ENCODE measurements around the gene STOML3. TPM values are rescaled to one million over a fixed set of nuclear protein-coding genes. Genes with fewer than 3 reads are reported as not detected.

The STOML3 gene
- total RNA-seq, 1 experiment from 2014 or later: not detected

DNA sequence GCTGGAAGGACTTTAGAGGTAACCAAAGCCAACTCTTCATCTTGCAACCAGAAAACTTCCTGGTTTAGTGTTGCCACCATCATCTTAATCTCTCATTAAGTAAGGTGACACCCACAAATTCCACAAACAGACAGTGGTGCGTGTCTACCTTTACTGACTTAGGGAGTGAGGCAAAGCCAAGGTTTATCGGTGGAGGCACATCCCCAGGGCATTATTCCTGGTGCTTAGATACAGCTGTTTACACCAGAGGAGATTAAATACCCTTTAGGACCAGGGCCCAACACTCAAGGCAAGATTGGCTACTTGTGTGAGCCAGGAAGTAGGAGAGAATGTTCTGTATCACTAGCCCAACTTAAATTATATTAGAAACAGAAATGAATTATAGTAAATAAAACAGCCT lies 9.5 kb downstream of the STOML3 start:
- DNase-seq (ENCODE audit: low read depth): no peak

DNA sequence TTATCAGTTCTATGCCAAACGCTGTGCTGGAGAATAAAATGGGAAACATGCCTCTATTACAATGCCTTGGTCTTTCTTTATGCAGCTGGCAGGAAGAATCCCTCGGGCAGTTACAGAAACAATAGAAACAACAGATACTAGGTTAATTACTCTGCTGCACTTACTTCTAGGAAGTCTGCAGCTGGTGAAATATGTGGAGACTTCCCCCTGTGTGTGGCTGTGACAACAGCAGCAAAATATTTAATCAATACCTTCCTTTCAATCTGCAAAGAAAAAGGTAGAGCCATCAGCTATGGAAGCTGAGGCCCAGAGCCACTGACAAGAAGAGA lies 9.9 kb downstream of the STOML3 start:
- no peak for DNase-seq (ENCODE audit: low read depth)

DNA sequence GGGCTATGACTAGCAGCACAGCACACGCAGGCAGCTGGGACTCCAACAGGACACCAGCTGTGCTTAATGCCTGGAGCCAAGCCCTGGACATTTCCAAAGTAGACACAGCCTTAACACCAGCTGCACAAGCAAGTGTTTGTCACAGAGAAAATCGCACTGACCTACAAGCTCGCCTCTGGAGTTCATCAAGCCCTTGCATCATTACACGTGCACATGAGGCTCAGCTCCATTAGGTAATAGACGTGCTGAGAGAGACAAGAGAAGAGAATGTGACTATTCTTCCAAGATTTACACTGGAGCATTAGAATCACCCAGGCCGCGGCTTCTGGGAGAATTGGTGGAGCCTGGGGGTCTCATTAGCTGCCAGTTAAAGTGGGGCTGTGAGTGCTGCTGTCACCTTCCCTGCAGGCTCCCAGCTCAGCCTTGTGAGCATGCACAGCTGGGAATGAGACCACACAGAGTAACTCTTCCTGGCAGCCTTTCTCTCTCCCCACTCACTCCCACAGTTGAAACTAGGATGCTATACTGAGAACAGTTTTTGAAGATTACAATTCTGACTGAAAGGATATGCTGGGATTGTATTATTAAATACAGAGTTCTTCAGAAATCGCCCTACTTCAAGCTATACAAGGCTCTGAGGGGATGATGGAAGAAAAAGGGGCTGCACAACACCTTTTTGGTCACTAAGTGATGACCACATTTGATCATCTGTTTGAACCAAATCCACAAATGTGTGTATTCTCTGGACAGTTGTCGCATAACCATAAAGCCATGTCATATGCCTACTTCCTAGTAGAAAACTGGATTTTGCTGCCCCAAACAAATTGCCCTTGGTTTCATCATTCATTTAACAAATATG lies 10.5 kb downstream of the STOML3 start:
- DNase-seq (ENCODE audit: low read depth): no peak

DNA sequence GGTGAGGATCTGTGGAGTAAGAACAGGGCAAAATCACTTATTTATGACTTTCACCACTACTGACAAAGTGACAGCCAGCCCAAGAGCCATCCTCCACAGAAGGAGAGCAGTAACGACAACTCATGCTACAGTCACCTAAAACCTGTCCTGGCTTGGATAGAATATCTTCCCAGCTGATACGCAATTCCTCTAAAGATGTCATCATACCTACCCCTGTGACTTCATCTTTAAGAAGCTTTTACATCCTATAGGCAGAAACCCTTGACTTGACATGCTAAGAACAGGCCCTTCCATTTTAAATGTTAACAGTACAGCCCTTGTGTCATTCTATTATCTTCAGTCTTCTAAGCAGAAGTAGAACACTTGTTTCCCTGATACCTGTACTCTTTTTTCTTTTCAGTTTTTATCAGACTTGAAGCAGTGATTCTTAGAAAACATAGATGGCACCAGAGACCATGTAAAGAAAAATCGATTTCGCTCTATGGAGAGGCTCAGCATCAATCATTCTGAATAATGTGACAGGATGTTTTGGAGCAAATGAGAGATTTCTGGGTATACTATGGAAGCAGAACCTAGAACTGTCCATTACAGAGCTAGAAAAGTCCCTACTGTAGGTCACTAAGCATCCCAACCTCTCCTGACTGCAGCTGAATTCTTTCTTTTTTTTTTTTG lies 20.1 kb downstream of the STOML3 start:
- DNase-seq (ENCODE audit: low read depth): no peak

DNA sequence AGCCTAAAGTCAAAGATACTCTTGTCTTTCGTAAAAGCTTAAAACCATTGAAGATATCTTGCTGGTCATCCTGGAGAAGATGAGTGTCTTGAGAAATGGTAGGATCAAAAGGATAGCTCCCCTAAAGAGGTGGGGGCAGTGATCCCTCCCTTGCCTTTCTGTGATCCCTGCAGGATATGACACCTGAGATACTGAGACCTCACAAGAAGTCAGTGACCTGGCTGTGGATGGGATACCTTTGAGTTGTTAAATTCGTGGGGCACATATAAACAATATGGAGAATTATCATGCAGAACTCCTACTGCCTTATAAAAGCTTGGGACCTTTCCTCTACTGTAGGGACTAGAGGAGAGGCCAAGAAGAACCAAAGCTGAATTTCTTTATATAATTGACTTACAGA lies 21.4 kb downstream of the STOML3 start:
- no peak for DNase-seq (ENCODE audit: low read depth)

DNA sequence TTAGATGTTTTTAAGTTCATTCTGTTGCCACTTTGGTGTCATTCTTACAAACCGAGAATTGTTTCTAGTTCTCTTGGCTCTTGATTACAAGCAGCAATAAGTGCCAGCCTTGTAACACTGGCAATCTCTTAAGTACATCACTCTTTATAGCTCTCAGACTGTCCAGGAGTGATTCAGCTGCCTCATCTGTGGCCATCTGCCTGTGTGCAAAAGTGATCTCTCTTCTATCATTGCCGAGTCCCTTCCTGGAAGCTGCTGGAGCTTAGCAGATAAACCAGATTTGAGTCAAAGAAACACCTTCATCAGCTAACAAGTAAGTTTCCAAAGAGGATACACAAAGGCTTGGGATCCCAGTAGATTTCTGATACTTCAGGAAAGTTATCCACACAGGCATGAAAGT lies 23.2 kb downstream of the STOML3 start:
- DNase-seq (ENCODE audit: low read depth): no peak

DNA sequence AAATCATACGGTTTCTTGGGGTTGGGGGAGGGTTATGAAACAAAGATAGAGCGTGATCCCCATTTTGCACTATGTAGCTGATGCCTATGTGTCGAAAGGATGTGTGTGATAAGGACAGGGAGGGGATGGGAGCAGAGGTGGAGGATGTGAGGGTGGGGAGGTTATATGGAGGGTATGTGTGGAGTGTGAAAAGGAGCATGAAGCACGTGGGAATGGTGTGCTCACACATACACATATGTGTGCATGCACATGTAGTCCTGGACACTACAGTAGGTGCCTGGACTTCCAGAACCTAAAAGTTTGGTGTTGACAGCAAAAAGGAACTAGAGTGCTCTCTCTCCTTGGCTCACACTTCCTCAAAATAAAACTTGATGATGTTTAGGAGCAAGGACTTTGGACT lies 25.4 kb downstream of the STOML3 start:
- DNase-seq (ENCODE audit: low read depth): no peak

DNA sequence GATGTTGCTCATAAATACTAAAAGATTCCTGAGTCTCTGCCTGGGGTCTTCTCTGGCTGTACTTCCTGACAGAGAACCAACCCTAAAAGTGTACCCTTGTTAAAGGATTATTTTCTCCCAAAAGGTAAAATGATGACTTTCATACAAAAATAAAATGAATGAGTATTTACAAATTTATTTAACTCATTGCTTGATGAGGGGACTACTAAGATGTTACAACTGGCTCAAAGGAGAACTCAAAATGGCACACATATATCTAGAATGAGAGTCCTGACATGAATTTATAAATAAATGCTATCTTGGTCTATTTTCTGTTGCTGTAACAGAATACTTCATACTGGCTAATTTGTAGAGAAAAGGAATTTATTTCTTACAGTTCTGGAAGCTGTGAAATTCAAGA lies 30.5 kb downstream of the STOML3 start:
- no peak for DNase-seq (ENCODE audit: low read depth)

DNA sequence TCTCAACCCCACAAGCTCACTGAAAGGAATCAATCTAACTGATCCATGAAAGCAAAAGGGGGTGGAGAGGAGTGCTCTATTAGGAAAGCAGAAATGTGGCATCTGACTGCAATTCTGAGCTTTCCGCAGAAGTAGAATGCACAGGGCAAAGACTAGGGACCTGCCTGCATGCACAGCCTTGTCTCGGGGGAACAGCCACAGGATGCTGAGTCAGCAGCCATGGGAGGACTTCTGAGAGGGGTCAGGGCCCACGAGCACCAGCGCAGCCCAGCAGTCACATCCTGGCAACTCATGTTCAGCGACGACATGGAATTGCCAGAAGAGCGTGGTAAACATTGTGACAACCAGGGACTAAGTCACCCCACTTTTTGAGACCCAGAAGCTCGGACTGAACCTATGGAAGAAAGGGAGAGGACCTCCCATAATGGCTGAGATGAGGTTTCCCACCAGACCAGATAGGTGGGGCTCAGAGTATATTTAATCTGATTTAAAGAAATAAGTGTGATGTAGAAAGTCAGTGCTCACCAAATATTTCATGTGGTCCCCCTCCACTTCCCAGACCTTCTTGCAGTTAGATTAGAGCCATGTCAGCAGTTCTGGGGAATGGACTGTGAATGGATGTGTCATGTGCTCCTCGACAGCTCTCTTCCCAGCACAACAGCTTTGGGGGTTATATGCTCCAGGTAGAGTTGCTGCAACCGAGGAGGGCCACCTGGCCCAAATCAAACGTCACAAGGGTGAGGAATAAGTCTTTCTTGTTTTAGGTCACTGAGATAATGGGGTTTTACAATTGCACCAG lies 32.6 kb downstream of the STOML3 start:
- no peak for DNase-seq (ENCODE audit: low read depth)

DNA sequence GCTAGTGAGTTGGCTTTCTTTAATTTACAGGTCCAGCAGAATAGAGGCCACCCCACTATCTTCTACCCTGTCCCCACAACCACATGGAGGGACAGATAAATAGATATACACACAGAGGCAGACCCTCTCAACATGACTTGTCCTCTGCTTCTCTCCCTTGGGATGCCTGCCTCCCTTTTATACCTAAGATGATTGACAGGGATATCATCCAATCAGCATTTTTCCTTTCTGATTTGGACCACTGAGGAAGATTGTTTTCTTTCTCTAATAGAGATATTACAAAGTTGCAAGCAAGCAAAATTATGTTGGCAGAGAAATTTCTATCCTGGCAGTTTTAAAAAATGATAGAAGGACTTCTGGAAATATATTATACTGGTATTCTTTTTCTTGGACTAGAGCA lies 35.8 kb downstream of the STOML3 start:
- no peak for DNase-seq (ENCODE audit: low read depth)

DNA sequence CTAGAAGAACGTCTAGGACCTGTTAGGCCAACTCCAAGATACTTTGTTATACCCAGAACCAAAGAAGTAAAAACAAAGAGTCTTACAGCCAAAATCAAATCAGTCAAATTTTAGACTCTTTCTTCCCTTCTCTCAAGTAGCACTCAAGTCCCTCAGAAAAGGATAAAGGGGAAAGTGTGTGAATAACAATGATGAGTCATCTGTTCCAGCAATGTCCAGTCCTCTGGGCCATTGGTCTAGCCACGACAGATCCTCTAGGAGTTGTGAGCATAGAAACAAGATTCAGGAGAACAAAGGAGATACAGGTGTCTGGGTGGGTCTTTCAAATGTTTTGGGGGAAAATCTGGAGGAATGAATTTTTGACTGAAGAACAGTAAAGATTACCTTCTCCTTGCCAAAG lies 36.3 kb downstream of the STOML3 start:
- DNase-seq (ENCODE audit: low read depth): peak; percentile 26

DNA sequence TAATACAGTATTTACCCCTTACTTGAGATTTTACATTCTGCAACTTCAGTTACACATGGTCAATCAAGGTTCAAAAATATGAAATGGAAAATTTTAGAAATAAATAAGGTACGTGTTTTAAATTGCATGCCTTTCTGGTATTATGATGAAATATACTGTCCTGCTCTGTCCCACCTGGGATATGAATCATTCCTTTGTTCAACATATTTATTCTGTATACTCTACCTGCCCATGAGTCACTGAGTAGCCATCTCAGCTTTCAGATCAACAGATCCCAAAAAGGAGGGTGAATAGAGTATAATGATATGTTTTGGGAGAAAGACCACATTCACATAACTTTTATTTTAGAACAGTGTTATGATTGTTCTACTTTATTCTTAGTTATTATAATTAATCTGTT lies 37.8 kb downstream of the STOML3 start:
- DNase-seq (ENCODE audit: low read depth): no peak

DNA sequence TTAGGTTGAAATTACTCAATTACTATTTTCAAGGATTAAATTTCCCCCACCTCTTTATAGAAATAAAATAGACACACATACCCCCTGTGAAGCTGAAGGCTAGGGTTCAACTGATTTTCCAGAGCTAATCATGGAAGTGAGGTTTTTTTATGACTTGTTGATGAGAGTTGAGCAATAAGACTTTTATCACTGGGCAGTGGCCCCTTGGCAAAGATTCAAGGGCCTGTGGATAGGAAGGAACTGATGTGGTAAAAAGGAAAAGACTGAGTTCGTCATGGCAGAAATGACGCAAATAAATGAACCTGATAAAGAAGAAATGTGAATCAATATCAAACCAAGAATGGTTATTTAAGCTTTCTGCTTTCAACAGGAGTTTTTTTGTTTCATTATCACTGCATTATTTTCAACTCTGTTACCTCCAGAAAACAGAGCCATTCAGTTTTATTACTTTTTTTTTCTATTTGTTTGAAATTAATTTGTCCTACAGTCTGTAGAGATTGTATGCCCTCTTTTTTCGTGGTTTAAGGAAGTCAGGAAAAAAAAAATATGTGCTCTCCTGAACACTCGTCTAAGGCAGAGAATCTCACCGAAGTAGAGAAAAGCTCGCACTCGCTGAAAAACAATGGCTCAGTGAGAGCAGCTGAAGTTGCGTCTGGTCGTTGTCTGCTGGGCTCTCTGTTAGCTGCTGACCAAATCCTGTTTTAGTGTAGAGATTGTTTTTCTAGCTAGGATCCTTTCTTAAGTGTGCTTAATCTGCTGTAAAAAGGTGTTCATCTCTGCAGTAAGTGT lies 38.9 kb downstream of the STOML3 start:
- no peak for DNase-seq (ENCODE audit: low read depth)

DNA sequence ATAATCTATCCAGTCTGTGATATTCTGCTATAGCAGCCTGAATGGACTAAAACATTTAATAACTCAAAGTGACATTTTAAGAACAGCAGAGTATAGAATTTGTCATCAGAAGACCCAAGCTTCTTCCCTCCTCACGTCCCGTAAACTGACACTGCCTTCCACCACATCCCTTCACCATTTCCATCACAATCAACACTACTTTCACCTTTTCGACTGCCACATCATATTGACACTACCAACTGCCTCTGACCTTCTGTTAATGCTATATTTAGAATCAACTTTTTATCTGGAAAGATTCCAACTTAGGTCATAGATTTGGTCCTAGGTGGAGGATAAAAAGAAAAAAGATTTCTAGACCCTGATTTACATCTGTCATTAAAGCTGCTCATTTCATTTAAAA lies 39.6 kb downstream of the STOML3 start:
- no peak for DNase-seq (ENCODE audit: low read depth)

DNA sequence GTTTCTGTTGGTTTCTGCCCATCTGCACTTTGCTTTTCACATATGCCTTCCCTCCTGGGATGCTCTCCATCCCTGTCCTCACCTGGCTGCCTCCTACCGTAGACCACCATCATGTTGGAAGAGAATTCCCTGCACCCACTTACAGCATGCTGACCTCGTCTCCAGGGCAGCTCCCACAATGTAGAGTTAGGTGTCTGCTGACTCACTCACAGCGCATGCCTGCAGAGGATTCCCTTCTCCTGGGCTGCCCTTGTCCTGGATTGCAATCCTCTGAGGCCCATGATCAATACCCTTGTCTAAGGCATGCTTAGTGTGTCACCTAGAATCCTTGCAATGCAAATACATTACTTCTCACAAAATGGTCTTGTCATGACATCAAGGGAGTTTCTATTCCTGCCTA lies 43.6 kb downstream of the STOML3 start:
- DNase-seq (ENCODE audit: low read depth): no peak

DNA sequence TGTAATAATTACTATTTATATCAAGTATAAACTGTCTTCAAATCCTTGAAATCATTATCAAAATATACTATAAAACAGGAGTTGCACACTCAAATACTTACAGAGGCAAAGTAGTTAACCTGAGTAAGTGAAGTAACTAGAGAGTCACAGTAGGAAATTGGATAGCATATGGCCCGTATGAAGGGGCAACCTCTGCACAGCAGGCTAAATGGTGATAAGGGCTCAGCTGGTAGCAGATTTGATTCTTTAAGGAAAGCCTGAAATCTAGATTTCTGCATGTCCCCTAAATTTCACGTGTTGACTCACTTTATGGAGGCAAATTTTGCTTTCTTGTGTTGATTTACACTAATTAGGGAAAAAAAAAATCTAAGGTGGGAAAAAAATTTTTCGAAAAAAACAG lies 46.4 kb downstream of the STOML3 start:
- no peak for DNase-seq (ENCODE audit: low read depth)

DNA sequence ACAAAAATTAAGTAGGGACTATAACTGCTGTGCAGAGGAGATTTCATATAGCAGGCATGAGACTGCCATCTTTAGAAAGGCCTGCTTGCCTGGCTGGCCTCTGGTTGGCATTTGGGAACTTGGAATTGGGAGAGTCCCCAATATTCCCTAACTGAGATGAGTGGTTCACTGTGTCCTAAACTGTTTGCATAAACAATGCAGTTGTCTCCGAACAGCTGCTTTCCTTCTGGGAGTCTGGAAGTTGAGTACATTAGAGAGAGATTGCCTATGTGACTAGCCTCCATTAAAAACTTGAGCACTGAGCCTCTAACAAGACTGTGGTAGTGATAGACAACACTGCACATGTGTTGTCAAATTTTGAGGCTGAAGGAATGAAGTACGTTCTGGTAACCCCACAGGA lies 47.4 kb downstream of the STOML3 start:
- no peak for DNase-seq (ENCODE audit: low read depth)

DNA sequence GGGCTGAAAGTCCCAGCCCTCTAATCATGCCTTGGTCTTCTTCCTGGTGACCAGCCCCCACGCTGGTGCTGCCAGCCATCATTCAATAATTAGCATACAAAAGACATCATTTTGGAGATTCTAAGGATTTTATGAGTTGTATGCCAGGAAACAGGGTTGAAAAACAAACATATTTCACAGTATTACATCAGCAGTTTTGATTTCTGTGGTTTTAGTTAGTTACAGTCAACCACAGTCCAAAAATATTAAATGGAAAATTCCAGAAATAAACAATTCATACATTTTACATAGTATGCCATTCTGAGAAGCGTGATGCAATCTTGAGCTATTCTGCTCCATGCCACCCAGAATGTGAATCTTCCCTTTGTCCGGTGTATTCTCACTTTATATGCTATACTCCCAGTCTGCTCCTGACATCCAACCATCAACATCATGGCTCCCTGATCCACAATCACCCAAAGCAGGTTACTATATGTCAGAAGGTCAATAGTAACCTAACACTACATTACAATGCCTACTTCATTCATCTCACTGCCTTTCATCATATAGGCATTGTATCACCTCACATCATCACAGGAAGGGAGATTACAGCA lies 49.2 kb downstream of the STOML3 start:
- DNase-seq (ENCODE audit: low read depth): no peak

DNA sequence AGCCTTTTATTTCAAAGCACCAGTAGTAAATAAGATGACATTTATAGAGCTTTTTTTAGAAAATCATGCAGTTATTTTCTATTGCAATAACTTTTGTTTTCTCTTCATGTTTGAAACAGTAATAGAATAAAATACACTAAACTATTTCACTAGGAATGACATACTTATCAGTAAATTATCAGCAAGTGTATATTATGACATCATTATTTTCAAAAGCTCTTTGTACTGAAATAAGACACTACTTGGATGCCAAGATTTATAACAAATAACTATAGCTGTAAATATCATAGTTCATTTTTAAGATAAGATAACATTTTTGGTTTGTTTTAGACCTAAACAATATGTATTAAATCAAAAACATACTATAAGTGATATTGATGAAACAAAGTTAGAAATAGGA lies 56.8 kb downstream of the STOML3 start:
- DNase-seq (ENCODE audit: low read depth): no peak

DNA sequence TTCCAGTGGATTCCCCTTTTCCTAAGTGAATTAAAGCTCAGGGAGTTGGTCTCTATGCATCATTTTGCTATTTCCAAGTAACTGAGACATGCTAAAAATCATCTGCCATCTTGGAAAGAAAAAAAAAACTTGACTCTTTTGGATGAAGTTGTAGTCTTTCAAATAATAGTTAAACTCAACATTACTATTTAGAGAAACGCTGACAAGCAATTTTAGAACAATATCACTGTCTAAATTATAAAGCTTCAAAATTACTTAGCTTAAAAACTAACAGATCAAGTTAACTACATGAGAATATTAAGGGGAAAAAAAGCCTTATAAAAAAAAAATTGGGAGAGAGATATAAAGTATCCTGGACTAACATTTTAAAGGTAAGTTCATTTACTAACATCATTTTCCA lies 68.5 kb downstream of the STOML3 start:
- no peak for DNase-seq (ENCODE audit: low read depth)

DNA sequence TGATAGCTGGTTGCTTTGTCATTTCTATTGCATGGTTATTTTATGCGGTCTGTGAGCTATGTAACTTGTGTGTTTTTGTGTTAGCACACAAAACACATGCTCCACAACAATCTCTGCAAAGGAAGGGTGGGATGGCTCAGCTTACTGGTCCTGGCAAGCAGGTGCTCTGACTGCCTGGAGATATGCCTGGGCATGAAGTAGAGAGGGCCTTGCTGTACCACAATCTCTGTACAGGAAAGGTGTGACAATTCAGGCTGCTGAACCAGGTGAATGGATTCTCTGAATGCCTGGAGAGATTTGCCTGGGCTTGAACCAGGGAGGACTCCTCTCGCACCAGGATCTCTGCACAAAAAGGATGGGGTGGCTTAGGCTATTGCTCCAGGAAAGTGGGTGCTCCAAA lies 69.5 kb downstream of the STOML3 start:
- no peak for DNase-seq (ENCODE audit: low read depth)
